PC-9 (cell line): ENCODE measurements around the gene SKIL. TPM values are rescaled to one million over a fixed set of nuclear protein-coding genes. Genes with fewer than 3 reads are reported as not detected.

Experiments
- BruUV-seq: library from RNA; stranded (reverse); fragments of 400-500 nt; replicated peaks from 2 replicates; lab custom pipeline; 2021; lab: Mats Ljungman, UMichigan
- CTCF ChIA-PET: fragments of 300-600 bp; sonication (Branson Sonifier 250); formaldehyde crosslinking; loops from one replicate; lab custom pipeline; 2022; ENCODE audit warnings: antibody characterized with exemption; lab: Charles Lee
- POLR2A ChIA-PET: fragments of 300-600 bp; sonication (Branson Sonifier 250); formaldehyde crosslinking; loops from one replicate; lab custom pipeline; 2022; ENCODE audit warnings: antibody characterized with exemption; ENCODE audit not compliant: unreplicated experiment; lab: Charles Lee
- DNase-seq, 2 experiments: peaks; one replicate each; pipeline versions ENCODE4 v3.0.0 to v3.0.0-alpha.2; 2015 to 2022; ENCODE audit warnings: mixed read lengths in 1 of 2
- H2AFZ ChIP-seq: fragments of 200-600 bp; sonication (generic); 2 replicates; pipeline ENCODE4 v1.8.1; 2017; ENCODE audit warnings: antibody characterized with exemption
- H3F3A ChIP-seq: fragments of 200-600 bp; sonication (generic); 2 replicates; pipeline ENCODE4 v1.8.1; 2017; ENCODE audit warnings: antibody characterized with exemption, mild to moderate bottlenecking, low read depth; ENCODE audit not compliant: insufficient read depth
- H3K27ac ChIP-seq: fragments of 200-600 bp; sonication (generic); 2 replicates; pipeline ENCODE4 v1.6.1; 2016; ENCODE audit warnings: mixed run types
- H3K27me3 ChIP-seq: fragments of 200-600 bp; sonication (generic); 2 replicates; pipeline ENCODE4 v1.6.1; 2016; ENCODE audit warnings: low read depth, mixed run types; ENCODE audit not compliant: insufficient read depth
- H3K36me3 ChIP-seq: fragments of 200-600 bp; sonication (generic); 2 replicates; pipeline ENCODE4 v1.6.1; 2016; ENCODE audit warnings: low read depth, mixed run types
- H3K4me1 ChIP-seq: fragments of 200-600 bp; sonication (generic); replicated peaks from 2 replicates; pipeline ENCODE4 v1.6.1; 2016; ENCODE audit warnings: mixed run types; ENCODE audit not compliant: insufficient read depth
- H3K4me2 ChIP-seq: fragments of 200-600 bp; sonication (generic); 2 replicates; pipeline ENCODE4 v1.6.1; 2017; ENCODE audit warnings: mixed run types
- H3K4me3 ChIP-seq: fragments of 200-600 bp; sonication (generic); 2 replicates; pipeline ENCODE4 v1.6.1; 2016; ENCODE audit warnings: mixed run types
- H3K79me2 ChIP-seq: fragments of 200-600 bp; sonication (generic); 2 replicates; pipeline ENCODE4 v1.6.1; 2017; ENCODE audit warnings: low read depth, mixed run types
- H3K9me2 ChIP-seq: fragments of 200-600 bp; sonication (generic); 2 replicates; pipeline ENCODE4 v1.8.1; 2017; ENCODE audit warnings: mild to moderate bottlenecking; ENCODE audit not compliant: insufficient read depth
- H3K9me3 ChIP-seq: fragments of 200-600 bp; sonication (generic); 2 replicates; pipeline ENCODE4 v1.8.1; 2016; ENCODE audit warnings: low read depth; ENCODE audit not compliant: insufficient read depth
- H4K20me1 ChIP-seq: fragments of 200-600 bp; sonication (generic); 2 replicates; pipeline ENCODE4 v1.8.1; 2017; ENCODE audit not compliant: insufficient read depth
- EZH2 ChIP-seq: fragments of 200-600 bp; sonication (generic); IDR thresholded peaks from 2 replicates; pipeline ENCODE4 v1.8.0; 2017; ENCODE audit warnings: antibody characterized with exemption, low read depth
- intact Hi-C: fragments of 100-400 bp; cut with micrococcal nuclease; formaldehyde crosslinking; loops from one replicate; pipeline ENCODE4 v1.10.0; 2022; ENCODE audit not compliant: unreplicated experiment
- total RNA-seq: library from RNA; stranded (reverse); gene quantifications from 2 replicates; pipeline ENCODE4 v1.2.3, GENCODE V29; 2021
- TF ChIP-seq, protein P1 (sequence below): fragments of 200-600 bp; sonication (generic); conservative IDR thresholded peaks from 2 replicates; pipeline ENCODE4 v1.6.1; 2017; ENCODE audit warnings: mixed run types, antibody characterized with exemption, mild to moderate bottlenecking, moderate library complexity

SKIL gene
- total RNA-seq, 1 experiment from 2014 or later, result 138 TPM

DNA sequence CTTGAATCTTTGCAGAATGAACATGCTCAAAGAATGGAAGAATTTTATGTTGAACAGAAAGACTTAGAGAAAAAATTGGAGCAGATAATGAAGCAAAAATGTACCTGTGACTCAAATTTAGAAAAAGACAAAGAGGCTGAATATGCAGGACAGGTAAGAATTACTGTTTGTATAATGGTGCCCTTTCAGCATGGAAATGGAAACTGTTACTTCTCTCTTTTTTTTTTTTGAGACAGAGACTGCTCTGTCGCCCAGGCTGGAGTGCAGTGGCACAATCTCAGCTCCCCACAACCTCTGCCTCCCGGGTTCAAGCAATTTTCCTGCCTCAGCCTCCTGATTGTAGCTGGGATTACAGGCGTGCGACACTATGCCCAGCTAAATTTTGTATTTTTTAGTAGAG, 33.6 kb downstream of the SKIL start:
- Histone ChIP-seq H3F3A (peaks cover 63% of the 10 kb centered on the region), H3K4me2 (no peak overlapping the region), H3K4me1 (no peaks in the 10 kb centered on the region), H3K79me2 (peaks cover 22% of the 10 kb centered on the region; the same call in 1 of the 2 replicates), H3K36me3 (peaks cover 66% of the 10 kb centered on the region), H3K9me3 (no peaks in the 10 kb centered on the region), H3K4me3 (no peak overlapping the region), H2AFZ (no peak overlapping the region), H4K20me1 (peaks cover 39% of the 10 kb centered on the region), H3K27me3 (no peaks in the 10 kb centered on the region), H3K27ac (no peak overlapping the region), H3K9me2 (no peaks in the 10 kb centered on the region)
- ChIA-PET POLR2A (interaction anchor here (0.6 kb wide), 1 partner anchor 341 kb away, joined by 10 read pairs; no protein-coding TSS in a partner anchor), CTCF (no interaction called here)
- TF ChIP-seq, protein P1, sequence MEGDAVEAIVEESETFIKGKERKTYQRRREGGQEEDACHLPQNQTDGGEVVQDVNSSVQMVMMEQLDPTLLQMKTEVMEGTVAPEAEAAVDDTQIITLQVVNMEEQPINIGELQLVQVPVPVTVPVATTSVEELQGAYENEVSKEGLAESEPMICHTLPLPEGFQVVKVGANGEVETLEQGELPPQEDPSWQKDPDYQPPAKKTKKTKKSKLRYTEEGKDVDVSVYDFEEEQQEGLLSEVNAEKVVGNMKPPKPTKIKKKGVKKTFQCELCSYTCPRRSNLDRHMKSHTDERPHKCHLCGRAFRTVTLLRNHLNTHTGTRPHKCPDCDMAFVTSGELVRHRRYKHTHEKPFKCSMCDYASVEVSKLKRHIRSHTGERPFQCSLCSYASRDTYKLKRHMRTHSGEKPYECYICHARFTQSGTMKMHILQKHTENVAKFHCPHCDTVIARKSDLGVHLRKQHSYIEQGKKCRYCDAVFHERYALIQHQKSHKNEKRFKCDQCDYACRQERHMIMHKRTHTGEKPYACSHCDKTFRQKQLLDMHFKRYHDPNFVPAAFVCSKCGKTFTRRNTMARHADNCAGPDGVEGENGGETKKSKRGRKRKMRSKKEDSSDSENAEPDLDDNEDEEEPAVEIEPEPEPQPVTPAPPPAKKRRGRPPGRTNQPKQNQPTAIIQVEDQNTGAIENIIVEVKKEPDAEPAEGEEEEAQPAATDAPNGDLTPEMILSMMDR, result no peak
- TF ChIP-seq EZH2, result no peak
- BruUV-seq, result no TSS peak
- no peak for DNase-seq
- intact Hi-C loops, result no loop called here

DNA sequence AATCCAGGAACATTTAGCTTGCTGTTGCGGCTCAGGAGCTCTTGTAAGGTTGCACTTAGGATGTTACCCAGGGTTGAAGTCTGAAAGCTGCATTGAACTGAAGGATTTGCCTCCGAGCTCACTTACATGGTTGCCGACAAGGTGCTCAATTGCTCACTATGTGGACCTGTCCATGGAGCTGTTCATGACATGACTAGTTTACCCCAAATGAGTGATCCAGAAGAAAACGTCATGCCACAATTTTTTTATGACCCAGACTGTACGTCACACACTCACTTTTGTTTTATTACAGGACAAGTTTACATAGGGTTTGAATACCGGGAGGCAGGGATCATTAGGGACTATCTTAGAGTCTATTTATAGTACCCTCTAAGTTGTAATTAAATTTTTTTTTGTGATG, 40.2 kb downstream of the SKIL start:
- TF ChIP-seq EZH2, result no peak
- TF ChIP-seq, protein P1, result no peak
- POLR2A ChIA-PET, result no interaction called here
- Histone ChIP-seq H3K27me3 (no peaks in the 10 kb centered on the region), H3K79me2 (peaks cover 5% of the 10 kb centered on the region; the same call in 1 of the 2 replicates), H4K20me1 (peaks cover 15% of the 10 kb centered on the region), H3K4me2 (no peak overlapping the region), H3K27ac (no peak overlapping the region), H2AFZ (no peak overlapping the region), H3K9me2 (no peaks in the 10 kb centered on the region; the same call in 1 of the 2 replicates), H3K4me1 (no peaks in the 10 kb centered on the region), H3K36me3 (peaks cover 23% of the 10 kb centered on the region), H3F3A (peaks cover 62% of the 10 kb centered on the region), H3K9me3 (0 out of 2 replicates have a peak, but pooled peaks cover 5% of the 10 kb centered on the region), H3K4me3 (no peak overlapping the region)
- BruUV-seq, result no TSS peak
- CTCF ChIA-PET, result interaction anchor here (0.7 kb wide), 1 partner anchor 209 kb away, joined by 4 read pairs; no protein-coding TSS in a partner anchor
- DNase-seq, result no peak
- intact Hi-C loops, result no loop called here

DNA sequence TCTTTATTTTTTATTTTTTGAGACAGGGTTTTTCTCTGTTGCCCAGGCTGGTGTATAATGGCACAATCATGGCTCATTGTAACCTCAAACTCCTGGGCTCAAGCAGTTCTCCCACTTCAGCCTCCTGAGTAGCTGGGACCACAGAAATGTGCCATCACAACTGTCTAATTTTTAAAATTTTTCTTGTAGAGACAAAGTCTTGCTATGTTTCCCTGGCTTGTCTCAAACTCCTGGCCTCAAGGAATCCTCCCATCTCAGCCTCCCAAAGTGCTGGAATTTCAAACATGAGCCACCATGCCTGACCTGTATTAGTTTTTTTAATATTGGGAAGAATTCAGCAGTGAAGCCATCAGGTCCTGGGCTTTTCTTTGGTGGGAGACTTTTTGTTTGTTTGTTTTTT, 47.6 kb downstream of the SKIL start:
- POLR2A ChIA-PET, result no interaction called here
- Histone ChIP-seq H2AFZ (no peak overlapping the region), H3K79me2 (no peaks in the 10 kb centered on the region)

More for the DNA sequence above, 47.6 kb downstream of the SKIL start:
- no peaks in the 10 kb centered on the region for H3K36me3 ChIP-seq
- no peak overlapping the region for H3K4me3 ChIP-seq
- no peak overlapping the region for H3K4me2 ChIP-seq
- H3K4me1 ChIP-seq, result no peaks in the 10 kb centered on the region
- H4K20me1 ChIP-seq, result no peaks in the 10 kb centered on the region
- H3K9me2 ChIP-seq, result no peaks in the 10 kb centered on the region; the same call in 1 of the 2 replicates
- H3F3A ChIP-seq, result peaks cover 6% of the 10 kb centered on the region
- TF ChIP-seq, protein P1, result no peak
- no peak for TF ChIP-seq EZH2
- no peaks in the 10 kb centered on the region for H3K27me3 ChIP-seq
- no peak for DNase-seq
- no TSS peak for BruUV-seq
- no peaks in the 10 kb centered on the region for H3K9me3 ChIP-seq
- intact Hi-C loops, result no loop called here
- H3K27ac ChIP-seq, result no peak overlapping the region
- CTCF ChIA-PET, result no interaction called here
